HG03025 (cell line): ENCODE results near the gene ATL1.
"Not testable (repeated sequence)": the region's sequence is repeated elsewhere in the genome, so short reads cannot be mapped to it uniquely, and the experiment has no call there.

Source experiments
- ATAC-seq: cut with Tn5 transposase; IDR thresholded peaks from one replicate; pipeline ENCODE4 v1.9.1; 2021; ENCODE audit warnings: mild to moderate bottlenecking, moderate library complexity; ENCODE audit not compliant: unreplicated experiment, low FRiP score

The ATL1 gene

GRCh38 chr14:50533806-50534205, 26.1 kb upstream of the ATL1 start:
- no peak for ATAC-seq

DNA sequence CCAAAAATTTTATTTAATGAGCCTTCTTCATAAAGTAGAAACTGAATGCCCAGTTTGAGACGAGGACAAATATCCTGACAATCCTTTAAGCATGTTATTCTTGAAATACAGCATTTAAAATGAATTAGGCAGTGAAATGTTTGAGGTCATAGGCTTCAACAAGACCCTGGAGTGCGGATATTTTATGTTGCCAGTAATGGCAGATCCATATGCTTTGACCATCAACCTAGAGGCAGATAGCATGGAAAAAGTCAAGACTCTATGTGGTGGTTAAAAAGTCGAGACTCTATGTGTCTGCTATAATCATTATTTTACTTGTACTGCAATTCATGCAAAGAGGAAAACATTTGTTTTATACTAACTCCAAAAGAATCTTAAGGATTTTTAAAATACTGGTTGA, 25.5 kb upstream of the ATL1 start:
- ATAC-seq: no peak

- no peak for ATAC-seq
These were observed 24.9 kb upstream of the ATL1 start for GRCh38 chr14:50534997-50535396.

DNA sequence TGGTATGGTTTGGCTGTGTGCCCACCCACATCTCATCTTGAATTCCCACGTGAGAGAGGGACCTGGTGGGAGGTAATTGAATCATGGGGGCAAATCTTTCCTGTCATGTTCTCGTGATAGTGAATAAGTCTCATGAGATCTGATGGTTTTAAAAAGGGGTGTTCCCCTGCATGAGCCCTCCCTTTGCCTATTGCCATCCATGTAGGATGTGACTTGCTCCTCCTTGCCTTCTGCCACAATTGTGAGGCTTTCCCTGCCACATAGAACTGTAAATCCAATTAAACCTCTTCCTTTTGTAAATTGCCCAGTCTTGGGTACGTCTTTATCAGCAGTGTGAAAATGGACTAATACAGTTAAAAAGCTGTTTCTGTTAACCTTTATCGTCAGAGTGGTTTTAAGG, 21.9 kb upstream of the ATL1 start:
- ATAC-seq: not testable (repeated sequence)

DNA sequence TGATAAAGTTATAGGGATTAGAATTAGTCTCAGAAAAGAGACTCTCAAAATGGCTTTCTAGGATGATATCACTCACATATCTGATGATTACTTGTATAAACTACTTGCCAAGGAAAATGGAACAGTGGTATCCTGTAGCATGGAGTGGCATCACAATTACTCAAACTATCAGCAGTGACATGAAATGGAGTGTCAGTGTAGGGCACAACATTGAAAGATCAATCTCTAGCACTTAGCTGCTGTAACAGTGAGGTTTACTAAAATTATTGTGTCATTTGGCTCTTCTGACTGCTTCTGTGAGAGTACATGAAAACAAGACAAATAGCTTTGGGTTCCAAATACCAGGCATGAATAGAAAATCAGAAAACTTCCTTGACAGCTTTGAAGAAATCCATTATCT, 20.9 kb upstream of the ATL1 start:
- ATAC-seq: no peak

- ATAC-seq: no peak
These were observed 18.8 kb upstream of the ATL1 start for GRCh38 chr14:50541159-50541567.

GRCh38 chr14:50542941-50543418, 17.0 kb upstream of the ATL1 start:
- no peak for ATAC-seq

- ATAC-seq: no peak
These were observed 15.0 kb upstream of the ATL1 start for GRCh38 chr14:50544911-50545310.

DNA sequence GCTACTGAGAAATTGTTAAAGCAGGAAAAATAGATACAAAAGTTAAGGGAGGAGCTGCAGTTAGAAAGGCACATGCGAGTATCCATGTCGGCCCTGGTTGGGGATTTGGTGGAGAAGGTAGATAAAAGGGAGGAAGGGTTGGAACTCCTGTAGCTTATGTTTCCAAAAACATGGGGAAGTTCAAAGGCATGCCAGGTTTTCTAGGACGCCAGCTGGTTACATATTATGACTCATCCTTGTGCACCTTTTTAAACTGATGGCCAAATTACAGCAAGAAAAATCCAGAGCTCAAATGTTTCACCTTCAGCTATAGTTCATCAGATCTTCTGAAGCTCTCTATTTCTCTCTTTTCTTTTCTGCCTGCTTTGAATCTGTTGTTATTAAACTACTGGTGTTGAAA, 14.3 kb upstream of the ATL1 start:
- ATAC-seq: no peak

DNA sequence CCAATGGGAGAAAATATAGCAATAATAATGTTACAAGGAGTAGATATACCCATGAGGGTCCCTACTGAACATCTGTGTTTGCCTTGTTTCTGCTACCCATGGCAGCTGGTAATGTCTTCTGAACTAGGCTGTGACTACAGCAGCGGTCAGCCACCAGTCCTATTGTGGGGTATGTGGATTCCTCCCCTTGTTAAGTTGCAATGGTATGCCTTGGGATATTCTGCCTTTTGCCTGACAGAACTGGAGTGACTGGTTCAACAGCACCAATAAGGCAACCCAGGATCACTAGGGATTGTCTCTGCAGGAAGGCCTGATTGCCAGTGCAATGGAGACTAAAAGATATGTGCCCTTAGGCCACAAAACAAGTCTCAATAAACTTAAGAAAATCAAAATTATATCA, 9.7 kb upstream of the ATL1 start:
- no peak for ATAC-seq

DNA sequence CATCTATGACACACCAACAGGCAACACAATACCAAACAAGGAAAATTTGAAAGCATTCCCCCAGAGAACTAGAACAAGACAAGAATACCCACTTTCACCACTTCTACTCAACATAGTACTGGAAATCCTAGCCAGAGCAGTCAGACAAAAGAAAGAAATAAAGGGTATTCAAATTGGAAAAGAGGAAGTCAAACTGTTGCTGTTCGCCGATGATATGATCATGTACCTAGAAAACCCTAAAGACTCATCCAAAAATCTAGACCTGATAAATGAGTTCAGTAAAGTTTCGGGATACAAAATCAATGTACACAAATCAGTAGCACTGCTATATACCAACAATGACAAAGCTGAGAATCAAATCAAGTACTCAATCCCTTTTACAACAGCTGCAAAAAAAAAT, 8.1 kb upstream of the ATL1 start:
- ATAC-seq: no peak

GRCh38 chr14:50552796-50553195, 7.1 kb upstream of the ATL1 start:
- ATAC-seq: not testable (repeated sequence)

DNA sequence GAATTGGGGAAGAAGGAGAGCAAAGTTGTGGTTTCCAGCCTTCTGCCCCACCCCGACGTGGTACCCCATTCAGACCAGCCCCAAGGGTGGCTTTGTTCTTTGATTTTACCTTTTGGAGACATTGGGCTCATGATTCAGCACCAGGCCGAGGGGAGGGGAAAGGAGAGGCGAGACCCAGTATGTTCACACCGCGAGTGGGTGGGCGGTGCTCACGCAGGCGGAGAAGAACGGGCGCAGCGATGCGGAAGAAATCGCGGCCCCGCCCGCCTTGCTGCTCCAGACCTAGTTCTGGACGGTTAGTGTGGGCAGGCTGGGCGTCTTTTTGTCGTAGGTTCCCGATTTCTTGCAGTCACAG, 963 bp downstream of the ATL1 start:
- ATAC-seq: no peak

- no peak for ATAC-seq
These were observed 2.9 kb downstream of the ATL1 start for GRCh38 chr14:50562841-50563240.

DNA sequence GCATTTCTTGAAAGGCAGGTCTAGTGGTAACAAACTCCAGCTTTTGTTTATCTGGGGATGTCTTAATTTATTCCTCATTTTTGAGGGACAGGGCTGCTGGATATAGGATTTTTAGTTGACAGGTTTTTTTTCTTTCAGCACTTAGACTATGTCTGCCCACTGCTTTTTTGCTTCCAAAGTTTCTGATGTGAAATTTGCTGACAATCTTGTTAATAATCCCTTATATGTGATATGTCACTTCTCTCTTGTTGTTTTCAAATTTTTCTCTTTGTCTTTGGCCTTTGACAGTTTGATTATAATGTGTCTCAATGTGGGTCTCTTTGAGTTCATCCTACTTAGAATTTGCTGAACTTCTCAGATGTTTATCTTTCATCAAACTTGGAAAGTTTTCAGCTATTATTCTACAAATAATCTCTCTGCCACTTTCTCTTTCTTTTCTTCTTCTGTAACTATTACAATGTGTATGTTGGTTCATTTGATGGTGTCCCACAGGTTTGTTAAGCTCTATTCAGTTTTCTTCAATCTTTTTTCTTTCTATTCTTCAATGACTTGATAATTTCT, 9.8 kb downstream of the ATL1 start:
- no peak for ATAC-seq

- ATAC-seq: no peak
These were observed 13.9 kb downstream of the ATL1 start for GRCh38 chr14:50573862-50574261.

DNA sequence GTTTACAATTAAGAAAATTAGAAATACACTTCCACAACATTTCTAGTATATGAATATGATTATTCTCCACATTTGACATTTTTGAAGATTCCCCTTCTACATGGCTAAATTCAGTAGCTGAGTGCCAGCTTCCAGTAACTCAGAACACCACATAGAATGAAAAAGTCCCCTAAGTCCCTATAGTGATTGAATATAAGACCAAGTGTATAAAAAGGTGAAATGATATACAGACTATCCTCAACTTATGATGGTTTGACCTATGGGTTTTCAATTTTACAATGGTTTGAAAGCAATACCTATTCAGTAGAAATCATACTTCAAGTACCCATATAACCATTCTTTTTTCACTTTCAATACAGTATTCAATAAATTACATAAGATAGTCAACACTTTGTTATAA, 15.8 kb downstream of the ATL1 start:
- ATAC-seq: no peak

DNA sequence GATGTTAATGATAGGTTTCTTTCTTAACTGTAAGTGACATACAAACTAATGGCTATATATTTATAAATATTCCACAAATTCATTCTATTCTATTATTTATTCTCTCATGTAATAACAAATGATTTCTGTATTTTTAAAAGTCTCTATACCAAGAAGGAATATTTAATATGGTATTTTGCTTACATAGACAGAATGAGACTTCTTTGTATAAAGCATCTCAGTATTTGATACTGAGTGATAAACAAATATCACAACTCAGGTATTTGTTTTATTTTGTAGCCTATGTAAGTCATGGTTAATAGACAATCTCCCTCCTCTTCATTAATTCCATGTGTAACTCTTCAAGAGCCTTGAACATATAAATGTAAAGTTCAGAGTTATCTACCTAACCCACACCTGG, 18.0 kb downstream of the ATL1 start:
- ATAC-seq: no peak

DNA sequence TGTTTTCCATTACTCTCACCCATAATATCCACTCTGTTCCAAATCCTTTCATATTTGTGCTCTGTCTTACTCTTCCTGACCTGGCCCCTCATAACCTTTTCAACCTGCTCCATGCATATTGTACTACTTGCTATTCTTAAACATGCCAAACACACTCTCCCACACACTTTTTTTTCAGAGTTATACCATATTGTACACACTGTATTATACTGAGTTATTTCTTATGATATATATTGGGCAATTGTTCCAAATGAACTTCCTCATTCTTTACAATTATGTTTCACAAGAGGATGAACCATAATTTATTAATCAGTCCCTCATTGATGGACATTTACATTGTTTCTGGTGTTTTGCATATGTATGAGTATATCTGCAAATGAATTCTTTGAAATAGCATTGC, 18.5 kb downstream of the ATL1 start:
- no peak for ATAC-seq

DNA sequence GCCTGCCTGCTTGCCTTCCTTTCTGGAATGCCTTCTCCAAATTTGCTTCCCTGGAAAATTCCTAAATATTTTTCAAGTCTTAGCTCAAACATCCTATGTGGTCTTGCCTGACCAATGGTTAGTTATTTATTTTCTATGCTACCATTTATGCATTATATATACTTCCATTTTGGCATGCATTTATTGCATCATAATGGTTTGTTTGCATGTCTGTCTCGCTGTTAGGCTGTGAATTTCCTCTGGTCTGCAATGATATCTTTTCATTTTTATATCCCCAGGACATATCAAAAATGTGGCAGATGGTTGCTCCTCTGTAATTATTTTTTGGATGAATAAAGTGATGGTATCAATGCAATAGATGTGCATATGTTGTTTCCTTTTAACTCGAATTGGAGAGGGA, 30.5 kb downstream of the ATL1 start:
- ATAC-seq: no peak

- no peak for ATAC-seq
These were observed 34.8 kb downstream of the ATL1 start for GRCh38 chr14:50594577-50595316.

DNA sequence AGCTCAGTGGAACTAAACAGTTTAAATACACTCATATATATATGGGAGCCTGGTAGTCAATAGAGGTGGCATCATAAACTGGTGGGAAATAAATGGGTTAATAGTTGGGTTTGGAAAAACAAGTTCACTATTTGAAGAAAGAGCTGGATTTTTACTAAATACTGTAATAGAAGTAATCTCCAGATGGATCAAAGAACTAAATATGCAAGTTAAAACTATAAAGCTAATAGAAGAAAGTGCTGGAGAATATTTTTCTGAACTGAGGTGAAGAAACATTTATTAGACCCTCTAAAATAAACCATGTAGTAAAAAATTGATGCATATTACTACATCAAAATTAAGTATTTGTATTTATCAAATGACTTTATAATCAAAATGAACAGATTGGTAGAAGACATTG, 38.8 kb downstream of the ATL1 start:
- ATAC-seq: no peak
